ENCODE data around the gene RNF224. TPM values are rescaled to one million over a fixed set of nuclear protein-coding genes. Genes with fewer than 3 reads are reported as not detected.

RNF224 gene
- total RNA-seq, 1 experiment from 2014 or later, result 0.30 TPM

DNA sequence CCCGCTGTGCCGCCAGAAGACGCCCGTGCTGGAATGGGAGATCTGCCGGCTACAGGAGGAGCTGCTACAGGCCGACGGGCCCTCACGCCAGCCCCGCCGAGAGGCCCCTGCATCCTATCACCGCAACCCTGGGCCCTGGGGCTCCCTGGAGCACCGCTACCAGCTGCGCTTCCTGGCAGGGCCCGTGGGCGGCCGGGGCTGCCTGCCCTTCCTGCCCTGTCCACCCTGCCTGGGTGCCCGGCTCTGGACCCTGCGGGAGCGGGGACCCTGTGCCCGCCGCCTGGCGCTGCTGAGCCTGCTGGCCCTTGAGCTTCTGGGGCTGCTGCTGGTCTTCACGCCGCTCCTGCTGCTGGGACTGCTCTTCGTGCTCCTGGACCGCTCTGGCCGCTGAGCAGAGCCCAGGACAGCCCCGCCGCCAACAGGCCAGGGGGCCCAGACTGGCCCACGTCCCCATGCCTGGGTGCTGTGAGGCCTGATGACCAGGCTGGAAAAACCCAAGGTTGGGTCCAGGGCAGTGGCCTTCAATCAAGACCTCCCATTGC is 9.0 kb upstream of the RNF224 start:
- Histone ChIP-seq H3K36me3 (ENCODE audit: control insufficient read depth in 1 of 2, insufficient read depth in 2 of 2, low read length in 2 of 2) (no peaks in the 10 kb centered on the region), H3K9ac (ENCODE audit: low read length) (peak overlapping the region; percentile 46), H3K27ac (ENCODE audit: low read depth, low read length) (peak overlapping the region; percentile 94), H3K79me2 (ENCODE audit: insufficient read depth, low read length) (no peaks in the 10 kb centered on the region), H3K27me3 (ENCODE audit: insufficient read depth, low read length) (no peaks in the 10 kb centered on the region), H3K4me2 (ENCODE audit: low read length) (peak overlapping the region; percentile 77), H3K4me1 (ENCODE audit: control insufficient read depth in 1 of 2, insufficient read depth in 2 of 2, low read length in 2 of 2) (peaks cover 28 to 63% of the 10 kb centered on the region in 2 experiments), H3K9me2 (ENCODE audit: insufficient read depth) (no peaks in the 10 kb centered on the region), H3K4me3 (replicated peaks in 1 of 2; ENCODE audit: low read depth in 1 of 2, low read length in 2 of 2) (peak overlapping the region; percentile 45 to 46; a peak in 2 of 4 replicates), H4K20me1 (ENCODE audit: insufficient read depth) (no peaks in the 10 kb centered on the region), H2AFZ (ENCODE audit: low read depth, low read length, poor library complexity, severe bottlenecking) (no peak overlapping the region), H3K9me3 (ENCODE audit: control insufficient read depth in 1 of 2, insufficient read depth in 1 of 2, low read depth in 1 of 2, low read length in 2 of 2) (no peaks in the 10 kb centered on the region)
- DNase-seq (ENCODE audit: low read depth, low spot score) (no peak), ATAC-seq (no peak)
- TF ChIP-seq CEBPB (IDR thresholded peaks at IDR 0.05; ENCODE audit: low read depth) (no peak), SRF (IDR thresholded peaks at IDR 0.05; ENCODE audit: low read depth) (no peak), EGR1 (IDR thresholded peaks at IDR 0.05; ENCODE audit: low read depth) (no peak), CBX3 (IDR thresholded peaks at IDR 0.05; ENCODE audit: low read depth) (no peak), POLR2A (IDR thresholded peaks at IDR 0.05; ENCODE audit: borderline replicate concordance, extremely low read depth, insufficient read depth, insufficient read length) (no peak), EZH2 (IDR thresholded peaks at IDR 0.05) (no peak), SP1 (IDR thresholded peaks at IDR 0.05; ENCODE audit: low read depth) (no peak), ZFX (IDR thresholded peaks at IDR 0.05) (no peak), FOSL1 (IDR thresholded peaks at IDR 0.05; ENCODE audit: low read depth) (no peak), ZNF274 (IDR thresholded peaks at IDR 0.05; ENCODE audit: low read depth, low read length) (no peak), SIN3A (IDR thresholded peaks at IDR 0.05; ENCODE audit: low read depth) (no peak)
- TF ChIP-seq, protein P1, sequence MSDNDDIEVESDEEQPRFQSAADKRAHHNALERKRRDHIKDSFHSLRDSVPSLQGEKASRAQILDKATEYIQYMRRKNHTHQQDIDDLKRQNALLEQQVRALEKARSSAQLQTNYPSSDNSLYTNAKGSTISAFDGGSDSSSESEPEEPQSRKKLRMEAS (IDR thresholded peaks at IDR 0.05), result no peak
- TF ChIP-seq, protein P2, sequence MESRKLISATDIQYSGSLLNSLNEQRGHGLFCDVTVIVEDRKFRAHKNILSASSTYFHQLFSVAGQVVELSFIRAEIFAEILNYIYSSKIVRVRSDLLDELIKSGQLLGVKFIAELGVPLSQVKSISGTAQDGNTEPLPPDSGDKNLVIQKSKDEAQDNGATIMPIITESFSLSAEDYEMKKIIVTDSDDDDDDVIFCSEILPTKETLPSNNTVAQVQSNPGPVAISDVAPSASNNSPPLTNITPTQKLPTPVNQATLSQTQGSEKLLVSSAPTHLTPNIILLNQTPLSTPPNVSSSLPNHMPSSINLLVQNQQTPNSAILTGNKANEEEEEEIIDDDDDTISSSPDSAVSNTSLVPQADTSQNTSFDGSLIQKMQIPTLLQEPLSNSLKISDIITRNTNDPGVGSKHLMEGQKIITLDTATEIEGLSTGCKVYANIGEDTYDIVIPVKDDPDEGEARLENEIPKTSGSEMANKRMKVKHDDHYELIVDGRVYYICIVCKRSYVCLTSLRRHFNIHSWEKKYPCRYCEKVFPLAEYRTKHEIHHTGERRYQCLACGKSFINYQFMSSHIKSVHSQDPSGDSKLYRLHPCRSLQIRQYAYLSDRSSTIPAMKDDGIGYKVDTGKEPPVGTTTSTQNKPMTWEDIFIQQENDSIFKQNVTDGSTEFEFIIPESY (IDR thresholded peaks at IDR 0.05; ENCODE audit: extremely low read depth, insufficient replicate concordance, low read length), result no peak
- ChIA-PET RAD21 (ENCODE audit: low non-redundant PET in 1 of 2, low total read pairs in 2 of 2, uncharacterized antibody in 2 of 2, unreplicated experiment in 2 of 2) (no interaction called here), CTCF (interaction anchor here (1.1 kb wide), 1 partner anchor 67 kb away, joined by 4 read pairs; no protein-coding TSS in a partner anchor), POLR2A (interaction anchor here (1.0 to 1.2 kb wide), 2 partner anchors 9 to 23 kb away, joined by 3 to 7 read pairs; partner anchors contain the start of genes RNF224 and TUBB4B)
- intact Hi-C loops (cut with micrococcal nuclease), result no loop called here
- BruUV-seq (replicated peaks), result no TSS peak

Data from HCT116 (cell line).